ENCODE data around the gene FIZ1.

DNA sequence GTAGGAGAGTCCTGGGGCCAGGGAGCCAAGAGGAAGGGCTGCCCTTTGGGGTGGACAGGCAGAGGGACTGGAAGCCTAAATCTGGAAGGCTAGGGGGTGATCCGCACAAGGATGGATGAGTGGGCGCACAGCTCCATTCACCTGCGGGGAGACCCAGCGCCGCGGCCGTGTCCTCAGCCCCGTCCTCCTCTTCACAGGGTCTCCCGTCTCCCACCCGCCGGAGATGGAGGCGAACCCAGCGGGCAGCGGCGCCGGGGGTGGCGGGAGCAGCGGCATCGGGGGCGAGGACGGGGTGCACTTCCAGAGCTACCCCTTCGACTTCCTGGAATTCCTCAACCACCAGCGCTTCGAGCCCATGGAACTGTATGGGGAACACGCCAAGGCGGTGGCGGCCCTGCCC lies 14.1 kb upstream of the FIZ1 start:
- TF ChIP-seq, protein P1, sequence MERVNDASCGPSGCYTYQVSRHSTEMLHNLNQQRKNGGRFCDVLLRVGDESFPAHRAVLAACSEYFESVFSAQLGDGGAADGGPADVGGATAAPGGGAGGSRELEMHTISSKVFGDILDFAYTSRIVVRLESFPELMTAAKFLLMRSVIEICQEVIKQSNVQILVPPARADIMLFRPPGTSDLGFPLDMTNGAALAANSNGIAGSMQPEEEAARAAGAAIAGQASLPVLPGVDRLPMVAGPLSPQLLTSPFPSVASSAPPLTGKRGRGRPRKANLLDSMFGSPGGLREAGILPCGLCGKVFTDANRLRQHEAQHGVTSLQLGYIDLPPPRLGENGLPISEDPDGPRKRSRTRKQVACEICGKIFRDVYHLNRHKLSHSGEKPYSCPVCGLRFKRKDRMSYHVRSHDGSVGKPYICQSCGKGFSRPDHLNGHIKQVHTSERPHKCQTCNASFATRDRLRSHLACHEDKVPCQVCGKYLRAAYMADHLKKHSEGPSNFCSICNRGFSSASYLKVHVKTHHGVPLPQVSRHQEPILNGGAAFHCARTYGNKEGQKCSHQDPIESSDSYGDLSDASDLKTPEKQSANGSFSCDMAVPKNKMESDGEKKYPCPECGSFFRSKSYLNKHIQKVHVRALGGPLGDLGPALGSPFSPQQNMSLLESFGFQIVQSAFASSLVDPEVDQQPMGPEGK (CRISPR knock-in tag; IDR thresholded peaks at IDR 0.05; ENCODE audit: borderline replicate concordance): no peak
- TF ChIP-seq, protein P2, sequence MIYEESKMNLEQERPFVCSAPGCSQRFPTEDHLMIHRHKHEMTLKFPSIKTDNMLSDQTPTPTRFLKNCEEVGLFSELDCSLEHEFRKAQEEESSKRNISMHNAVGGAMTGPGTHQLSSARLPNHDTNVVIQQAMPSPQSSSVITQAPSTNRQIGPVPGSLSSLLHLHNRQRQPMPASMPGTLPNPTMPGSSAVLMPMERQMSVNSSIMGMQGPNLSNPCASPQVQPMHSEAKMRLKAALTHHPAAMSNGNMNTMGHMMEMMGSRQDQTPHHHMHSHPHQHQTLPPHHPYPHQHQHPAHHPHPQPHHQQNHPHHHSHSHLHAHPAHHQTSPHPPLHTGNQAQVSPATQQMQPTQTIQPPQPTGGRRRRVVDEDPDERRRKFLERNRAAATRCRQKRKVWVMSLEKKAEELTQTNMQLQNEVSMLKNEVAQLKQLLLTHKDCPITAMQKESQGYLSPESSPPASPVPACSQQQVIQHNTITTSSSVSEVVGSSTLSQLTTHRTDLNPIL (CRISPR knock-in tag; IDR thresholded peaks at IDR 0.05; ENCODE audit: low read depth): no peak

Data from SK-N-SH treated with all-trans-retinoic acid at 6 μM for 48 hours (cell line).